GM23338 (cell line): Measurements from ENCODE around the gene ZNF805. TPM values are rescaled to one million over a fixed set of nuclear protein-coding genes. Genes with fewer than 3 reads are reported as not detected.

ENCODE experiments used
- ATAC-seq: fragments of 200-7000 bp; cut with Tn5 transposase; 3 replicates; pipeline ENCODE4 v1.9.1; 2020
- DNase-seq: peaks from one replicate; pipeline ENCODE4 v3.0.0-alpha.2; 2015; ENCODE audit warnings: low spot score
- H2AFZ ChIP-seq: fragments of 200-600 bp; sonication (generic); 2 replicates; pipeline ENCODE4 v1.8.0; 2016; ENCODE audit warnings: antibody characterized with exemption, mild to moderate bottlenecking, moderate library complexity
- H3F3A ChIP-seq: fragments of 200-600 bp; sonication (generic); replicated peaks from 2 replicates; pipeline ENCODE4 v1.8.0; 2017; ENCODE audit warnings: antibody characterized with exemption, mixed run types, low read depth
- H3K27ac ChIP-seq: fragments of 200-600 bp; sonication (generic); 2 replicates; pipeline ENCODE4 v1.6.1; 2016; ENCODE audit warnings: low read depth
- H3K27me3 ChIP-seq: fragments of 200-600 bp; sonication (generic); 2 replicates; pipeline ENCODE4 v1.8.0; 2016; ENCODE audit warnings: mild to moderate bottlenecking, mixed run types, moderate library complexity; ENCODE audit not compliant: insufficient read depth
- H3K36me3 ChIP-seq: fragments of 200-600 bp; sonication (generic); 2 replicates; pipeline ENCODE4 v1.8.0; 2016; ENCODE audit warnings: mild to moderate bottlenecking; ENCODE audit not compliant: insufficient read depth
- H3K4me1 ChIP-seq: fragments of 200-600 bp; sonication (generic); 2 replicates; pipeline ENCODE4 v1.8.0; 2016; ENCODE audit warnings: mild to moderate bottlenecking, moderate library complexity; ENCODE audit not compliant: insufficient read depth
- H3K4me2 ChIP-seq: fragments of 200-600 bp; sonication (generic); 2 replicates; pipeline ENCODE4 v1.7.1; 2017; ENCODE audit warnings: mixed run types
- H3K4me3 ChIP-seq: fragments of 200-600 bp; sonication (generic); 2 replicates; pipeline ENCODE4 v1.6.1; 2016; ENCODE audit warnings: mixed run types
- H3K79me2 ChIP-seq: fragments of 200-600 bp; sonication (generic); replicated peaks from 2 replicates; pipeline ENCODE4 v1.8.0; 2017; ENCODE audit warnings: mild to moderate bottlenecking; ENCODE audit not compliant: insufficient read depth
- H3K9me2 ChIP-seq: fragments of 200-600 bp; sonication (generic); 2 replicates; pipeline ENCODE4 v1.8.0; 2017; ENCODE audit not compliant: insufficient read depth
- H4K20me1 ChIP-seq: fragments of 200-600 bp; sonication (generic); replicated peaks from 2 replicates; pipeline ENCODE4 v1.8.0; 2017; ENCODE audit warnings: mild to moderate bottlenecking; ENCODE audit not compliant: insufficient read depth
- H3K27ac Mint-ChIP-seq: 2 replicates; pipeline ENCODE4 v1.8.0; 2020; ENCODE audit warnings: inconsistent platforms, mild to moderate bottlenecking, moderate library complexity, mixed read lengths
- H3K27me3 Mint-ChIP-seq: 3 replicates; pipeline ENCODE4 v1.8.0; 2022; ENCODE audit warnings: low read depth, mild to moderate bottlenecking, moderate library complexity, mixed read lengths, inconsistent platforms; ENCODE audit not compliant: insufficient read depth, poor library complexity
- H3K36me3 Mint-ChIP-seq: 3 replicates; pipeline ENCODE4 v1.8.0; 2021; ENCODE audit warnings: low read depth, mild to moderate bottlenecking, inconsistent platforms, moderate library complexity, mixed read lengths
- H3K4me1 Mint-ChIP-seq: 3 replicates; pipeline ENCODE4 v1.8.0; 2020; ENCODE audit warnings: mild to moderate bottlenecking, inconsistent platforms, mixed read lengths
- H3K4me3 Mint-ChIP-seq: 3 replicates; pipeline ENCODE4 v1.8.0; 2021; ENCODE audit warnings: moderate library complexity, mild to moderate bottlenecking, inconsistent platforms, mixed read lengths
- H3K9me3 Mint-ChIP-seq: 3 replicates; pipeline ENCODE4 v1.8.0; 2020; ENCODE audit warnings: moderate library complexity, mild to moderate bottlenecking, inconsistent platforms, mixed read lengths
- POLR2AphosphoS5 ChIP-seq: IDR thresholded peaks from 2 replicates; pipeline ENCODE4 v1.6.1; 2016; ENCODE audit warnings: antibody characterized with exemption, low read depth
- STAT1 ChIP-seq: IDR thresholded peaks from one replicate; pipeline ENCODE4 v1.6.1; 2016; ENCODE audit warnings: antibody characterized with exemption; ENCODE audit not compliant: unreplicated experiment
- polyA plus RNA-seq: library from polyadenylated mRNA; unstranded; fragments of >200 nt; fragmentation: Nextera tagmentation; extraction: Ambion mirVana; gene quantifications from 2 replicates; pipeline ENCODE4 v1.2.1, GENCODE V29; 2016
- total RNA-seq: library from RNA; depleted of rRNA; stranded (reverse); fragments of >200 nt; shearing (Covaris generic); gene quantifications from 2 replicates; pipeline ENCODE4 v1.2.3, GENCODE V29; 2014
- TF ChIP-seq, protein P1 (sequence below): IDR thresholded peaks from one replicate; pipeline ENCODE4 v1.6.1; 2018; ENCODE audit warnings: antibody characterized with exemption; ENCODE audit not compliant: unreplicated experiment
- TF ChIP-seq, protein P2 (sequence below): fragments of 250-450 bp; sonication (Bioruptor Pico); IDR thresholded peaks from 2 replicates; pipeline ENCODE4 v1.5.0; 2020; ENCODE audit warnings: mild to moderate bottlenecking, moderate library complexity

ZNF805 gene
- total and polyA plus RNA-seq, 2 experiments from 2014 or later, result 1.7 to 19.0 TPM

DNA sequence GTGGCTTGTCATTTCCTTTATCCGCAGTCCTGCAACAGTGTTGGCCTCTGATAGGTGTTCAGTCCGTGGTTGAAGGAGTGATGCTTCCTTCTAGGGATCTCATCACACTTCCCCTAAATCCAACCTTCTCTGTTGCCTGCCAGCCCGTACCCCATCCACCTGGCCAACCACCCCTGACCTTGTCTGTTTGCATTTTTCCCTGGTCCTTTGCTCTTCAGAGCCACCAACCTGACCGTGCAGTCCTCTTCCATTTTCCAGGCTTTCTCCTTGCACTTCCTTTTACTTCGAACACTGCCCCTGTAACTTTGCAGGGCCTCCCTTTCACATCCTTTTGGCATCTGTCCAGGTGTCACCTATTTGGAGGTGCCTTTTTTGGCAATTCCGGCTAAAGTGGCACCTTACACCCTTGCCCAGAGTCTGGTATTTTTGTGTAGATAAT, 40.5 kb downstream of the ZNF805 start:
- H3K4me1 ChIP-seq, result peaks cover 13% of the 10 kb centered on the region
- H3K4me1 Mint-ChIP-seq, result peaks cover 11% of the 10 kb centered on the region
- H3K36me3 Mint-ChIP-seq, result peaks cover 47% of the 10 kb centered on the region
- peaks cover 9% of the 10 kb centered on the region for H3K27me3 Mint-ChIP-seq
- H3K4me3 ChIP-seq, result peak overlapping the region; percentile 68
- H3K9me2 ChIP-seq, result no peaks in the 10 kb centered on the region
- no peak for ATAC-seq
- H3K79me2 ChIP-seq, result peaks cover 56% of the 10 kb centered on the region
- H3K27me3 ChIP-seq, result no peaks in the 10 kb centered on the region
- no peak for DNase-seq
- peak overlapping the region; percentile 88 for H3K27ac ChIP-seq
- no peaks in the 10 kb centered on the region for H3F3A ChIP-seq
- TF ChIP-seq, protein P1, sequence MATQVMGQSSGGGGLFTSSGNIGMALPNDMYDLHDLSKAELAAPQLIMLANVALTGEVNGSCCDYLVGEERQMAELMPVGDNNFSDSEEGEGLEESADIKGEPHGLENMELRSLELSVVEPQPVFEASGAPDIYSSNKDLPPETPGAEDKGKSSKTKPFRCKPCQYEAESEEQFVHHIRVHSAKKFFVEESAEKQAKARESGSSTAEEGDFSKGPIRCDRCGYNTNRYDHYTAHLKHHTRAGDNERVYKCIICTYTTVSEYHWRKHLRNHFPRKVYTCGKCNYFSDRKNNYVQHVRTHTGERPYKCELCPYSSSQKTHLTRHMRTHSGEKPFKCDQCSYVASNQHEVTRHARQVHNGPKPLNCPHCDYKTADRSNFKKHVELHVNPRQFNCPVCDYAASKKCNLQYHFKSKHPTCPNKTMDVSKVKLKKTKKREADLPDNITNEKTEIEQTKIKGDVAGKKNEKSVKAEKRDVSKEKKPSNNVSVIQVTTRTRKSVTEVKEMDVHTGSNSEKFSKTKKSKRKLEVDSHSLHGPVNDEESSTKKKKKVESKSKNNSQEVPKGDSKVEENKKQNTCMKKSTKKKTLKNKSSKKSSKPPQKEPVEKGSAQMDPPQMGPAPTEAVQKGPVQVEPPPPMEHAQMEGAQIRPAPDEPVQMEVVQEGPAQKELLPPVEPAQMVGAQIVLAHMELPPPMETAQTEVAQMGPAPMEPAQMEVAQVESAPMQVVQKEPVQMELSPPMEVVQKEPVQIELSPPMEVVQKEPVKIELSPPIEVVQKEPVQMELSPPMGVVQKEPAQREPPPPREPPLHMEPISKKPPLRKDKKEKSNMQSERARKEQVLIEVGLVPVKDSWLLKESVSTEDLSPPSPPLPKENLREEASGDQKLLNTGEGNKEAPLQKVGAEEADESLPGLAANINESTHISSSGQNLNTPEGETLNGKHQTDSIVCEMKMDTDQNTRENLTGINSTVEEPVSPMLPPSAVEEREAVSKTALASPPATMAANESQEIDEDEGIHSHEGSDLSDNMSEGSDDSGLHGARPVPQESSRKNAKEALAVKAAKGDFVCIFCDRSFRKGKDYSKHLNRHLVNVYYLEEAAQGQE, result no peak
- TF ChIP-seq, protein P2, sequence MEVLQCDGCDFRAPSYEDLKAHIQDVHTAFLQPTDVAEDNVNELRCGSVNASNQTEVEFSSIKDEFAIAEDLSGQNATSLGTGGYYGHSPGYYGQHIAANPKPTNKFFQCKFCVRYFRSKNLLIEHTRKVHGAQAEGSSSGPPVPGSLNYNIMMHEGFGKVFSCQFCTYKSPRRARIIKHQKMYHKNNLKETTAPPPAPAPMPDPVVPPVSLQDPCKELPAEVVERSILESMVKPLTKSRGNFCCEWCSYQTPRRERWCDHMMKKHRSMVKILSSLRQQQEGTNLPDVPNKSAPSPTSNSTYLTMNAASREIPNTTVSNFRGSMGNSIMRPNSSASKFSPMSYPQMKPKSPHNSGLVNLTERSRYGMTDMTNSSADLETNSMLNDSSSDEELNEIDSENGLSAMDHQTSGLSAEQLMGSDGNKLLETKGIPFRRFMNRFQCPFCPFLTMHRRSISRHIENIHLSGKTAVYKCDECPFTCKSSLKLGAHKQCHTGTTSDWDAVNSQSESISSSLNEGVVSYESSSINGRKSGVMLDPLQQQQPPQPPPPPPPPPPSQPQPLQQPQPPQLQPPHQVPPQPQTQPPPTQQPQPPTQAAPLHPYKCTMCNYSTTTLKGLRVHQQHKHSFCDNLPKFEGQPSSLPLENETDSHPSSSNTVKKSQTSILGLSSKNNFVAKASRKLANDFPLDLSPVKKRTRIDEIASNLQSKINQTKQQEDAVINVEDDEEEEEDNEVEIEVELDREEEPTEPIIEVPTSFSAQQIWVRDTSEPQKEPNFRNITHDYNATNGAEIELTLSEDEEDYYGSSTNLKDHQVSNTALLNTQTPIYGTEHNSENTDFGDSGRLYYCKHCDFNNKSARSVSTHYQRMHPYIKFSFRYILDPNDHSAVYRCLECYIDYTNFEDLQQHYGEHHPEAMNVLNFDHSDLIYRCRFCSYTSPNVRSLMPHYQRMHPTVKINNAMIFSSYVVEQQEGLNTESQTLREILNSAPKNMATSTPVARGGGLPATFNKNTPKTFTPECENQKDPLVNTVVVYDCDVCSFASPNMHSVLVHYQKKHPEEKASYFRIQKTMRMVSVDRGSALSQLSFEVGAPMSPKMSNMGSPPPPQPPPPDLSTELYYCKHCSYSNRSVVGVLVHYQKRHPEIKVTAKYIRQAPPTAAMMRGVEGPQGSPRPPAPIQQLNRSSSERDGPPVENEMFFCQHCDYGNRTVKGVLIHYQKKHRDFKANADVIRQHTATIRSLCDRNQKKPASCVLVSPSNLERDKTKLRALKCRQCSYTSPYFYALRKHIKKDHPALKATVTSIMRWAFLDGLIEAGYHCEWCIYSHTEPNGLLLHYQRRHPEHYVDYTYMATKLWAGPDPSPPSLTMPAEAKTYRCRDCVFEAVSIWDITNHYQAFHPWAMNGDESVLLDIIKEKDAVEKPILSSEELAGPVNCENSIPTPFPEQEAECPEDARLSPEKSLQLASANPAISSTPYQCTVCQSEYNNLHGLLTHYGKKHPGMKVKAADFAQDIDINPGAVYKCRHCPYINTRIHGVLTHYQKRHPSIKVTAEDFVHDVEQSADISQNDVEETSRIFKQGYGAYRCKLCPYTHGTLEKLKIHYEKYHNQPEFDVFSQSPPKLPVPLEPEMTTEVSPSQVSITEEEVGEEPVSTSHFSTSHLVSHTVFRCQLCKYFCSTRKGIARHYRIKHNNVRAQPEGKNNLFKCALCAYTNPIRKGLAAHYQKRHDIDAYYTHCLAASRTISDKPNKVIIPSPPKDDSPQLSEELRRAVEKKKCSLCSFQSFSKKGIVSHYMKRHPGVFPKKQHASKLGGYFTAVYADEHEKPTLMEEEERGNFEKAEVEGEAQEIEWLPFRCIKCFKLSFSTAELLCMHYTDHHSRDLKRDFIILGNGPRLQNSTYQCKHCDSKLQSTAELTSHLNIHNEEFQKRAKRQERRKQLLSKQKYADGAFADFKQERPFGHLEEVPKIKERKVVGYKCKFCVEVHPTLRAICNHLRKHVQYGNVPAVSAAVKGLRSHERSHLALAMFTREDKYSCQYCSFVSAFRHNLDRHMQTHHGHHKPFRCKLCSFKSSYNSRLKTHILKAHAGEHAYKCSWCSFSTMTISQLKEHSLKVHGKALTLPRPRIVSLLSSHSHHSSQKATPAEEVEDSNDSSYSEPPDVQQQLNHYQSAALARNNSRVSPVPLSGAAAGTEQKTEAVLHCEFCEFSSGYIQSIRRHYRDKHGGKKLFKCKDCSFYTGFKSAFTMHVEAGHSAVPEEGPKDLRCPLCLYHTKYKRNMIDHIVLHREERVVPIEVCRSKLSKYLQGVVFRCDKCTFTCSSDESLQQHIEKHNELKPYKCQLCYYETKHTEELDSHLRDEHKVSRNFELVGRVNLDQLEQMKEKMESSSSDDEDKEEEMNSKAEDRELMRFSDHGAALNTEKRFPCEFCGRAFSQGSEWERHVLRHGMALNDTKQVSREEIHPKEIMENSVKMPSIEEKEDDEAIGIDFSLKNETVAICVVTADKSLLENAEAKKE (CRISPR knock-in tag), result no peak
- TF ChIP-seq STAT1 (no peak), POLR2AphosphoS5 (no peak)
- no peak overlapping the region for H3K4me3 Mint-ChIP-seq
- no peaks in the 10 kb centered on the region; the same call in 2 of the 3 replicates for H3K9me3 Mint-ChIP-seq
- no peak overlapping the region for H3K27ac Mint-ChIP-seq
- peak overlapping the region; percentile 100 for H3K4me2 ChIP-seq
- 0 out of 2 replicates have a peak overlapping the region, but pooled peaks have one; percentile 74 for H2AFZ ChIP-seq
- H3K36me3 ChIP-seq, result peaks cover 18% of the 10 kb centered on the region
- peaks cover 35% of the 10 kb centered on the region for H4K20me1 ChIP-seq
